GM12878 (cell line): ENCODE data around the gene SEPTIN11. TPM values are rescaled to one million over a fixed set of nuclear protein-coding genes. Genes with fewer than 3 reads are reported as not detected.

Source experiments
- ATF2 ChIP-seq: IDR thresholded peaks from 2 replicates; pipeline ENCODE4 v1.6.1; 2012; ENCODE audit warnings: low read length, inconsistent platforms
- CEBPB ChIP-seq, 2 experiments: fragments of 150-350 bp in 1 of 2; IDR thresholded peaks; 2 replicates each; pipeline ENCODE4 v1.6.1; 2012 to 2014; ENCODE audit warnings: low read depth in 2 of 2, low read length in 2 of 2, borderline replicate concordance in 1 of 2, inconsistent platforms in 1 of 2
- EGR1 ChIP-seq, 2 experiments: IDR thresholded peaks; 1 replicate in 1 of 2; 2 replicates in 1 of 2; pipeline ENCODE4 v1.6.1; 2011 to 2012; ENCODE audit warnings: low read depth in 2 of 2, low read length in 2 of 2, borderline replicate concordance in 1 of 2, mild to moderate bottlenecking in 1 of 2, moderate library complexity in 1 of 2
- MAX ChIP-seq: IDR thresholded peaks from 2 replicates; pipeline ENCODE4 v1.6.1; 2012; ENCODE audit warnings: low read depth, low read length, improper control_type of control experiment
- SREBF2 ChIP-seq: IDR thresholded peaks from 2 replicates; pipeline ENCODE4 v1.6.1; 2012; ENCODE audit warnings: mild to moderate bottlenecking, low read length
- ZNF687 ChIP-seq: fragments of 450-650 bp; IDR thresholded peaks from 2 replicates; pipeline ENCODE4 v1.6.1; 2017; ENCODE audit warnings: mild to moderate bottlenecking, moderate library complexity
- polyA plus RNA-seq, 11 experiments: library from polyadenylated mRNA; depleted of rRNA in 4 of 11; unstranded in 6 of 11; stranded (reverse) in 5 of 11; fragments of >200 nt; fragmentation: Nextera tagmentation in 4 of 11; fragmentation: Illumina TruSeq in 1 of 11; extraction: Ambion mirVana in 4 of 11; extraction: Trizol in 1 of 11; gene quantifications; 1 replicate in 1 of 11; 2 replicates in 10 of 11; pipeline versions ENCODE4 v1.2.1 to v1.2.3, GENCODE V29; 2011 to 2016; ENCODE audit warnings: inconsistent platforms in 2 of 11, missing spikeins in 2 of 11, low read depth in 1 of 11
- total RNA-seq, 4 experiments: library from RNA; depleted of rRNA in 3 of 4; stranded (reverse); fragments of >200 nt in 3 of 4; fragmentation: Illumina TruSeq in 1 of 4; extraction: Trizol in 1 of 4; gene quantifications; 2 replicates each; pipeline versions ENCODE4 v1.2.1 to v1.2.3, GENCODE V29; 2013 to 2021

The SEPTIN11 gene
- total and polyA plus RNA-seq, 10 of the 15 experiments (the other 5 are each of a cell fraction or from before 2014, with no cell fraction given), result 24.7 to 160 (median 91.3) TPM

GRCh38 chr4:76949276-76950051, at the start of gene SEPTIN11 (continued):
- no peak for TF ChIP-seq MAX
- no peak for TF ChIP-seq CEBPB (IDR thresholded peaks at IDR 0.05; ENCODE audit: borderline replicate concordance in 1 of 2, low read depth in 2 of 2, low read length in 2 of 2)
- no peak for TF ChIP-seq SREBF2
- TF ChIP-seq ZNF687, result peak; percentile 62
- TF ChIP-seq EGR1 (IDR thresholded peaks at IDR 0.05; ENCODE audit: borderline replicate concordance in 1 of 2, low read depth in 2 of 2, low read length in 2 of 2), result peak in 1 of 2 experiments; percentile 91; a peak in 2 of 3 replicates
- TF ChIP-seq ATF2, result no peak
